Measurements from ENCODE around the gene PSKH1.

Gene PSKH1

GRCh38 chr16:67962135-67962534 lies 69.1 kb downstream of the PSKH1 start:
- in situ Hi-C loops (cut with HindIII; ENCODE audit: low pct_ligation_motif_present, low sequenced_read_pairs): no loop called here
- DNase-seq: no peak
- Histone ChIP-seq H3K4me3 (ENCODE audit: low read depth, low read length) (no peak overlapping the region), H3K27ac (no peak overlapping the region), H3K27me3 (replicated peaks) (no peaks in the 10 kb centered on the region), H3K36me3 (replicated peaks) (peaks cover 63% of the 10 kb centered on the region)
- no peak for TF ChIP-seq CTCF (IDR thresholded peaks at IDR 0.05; ENCODE audit: low read depth, low read length, missing control alignments)

DNA sequence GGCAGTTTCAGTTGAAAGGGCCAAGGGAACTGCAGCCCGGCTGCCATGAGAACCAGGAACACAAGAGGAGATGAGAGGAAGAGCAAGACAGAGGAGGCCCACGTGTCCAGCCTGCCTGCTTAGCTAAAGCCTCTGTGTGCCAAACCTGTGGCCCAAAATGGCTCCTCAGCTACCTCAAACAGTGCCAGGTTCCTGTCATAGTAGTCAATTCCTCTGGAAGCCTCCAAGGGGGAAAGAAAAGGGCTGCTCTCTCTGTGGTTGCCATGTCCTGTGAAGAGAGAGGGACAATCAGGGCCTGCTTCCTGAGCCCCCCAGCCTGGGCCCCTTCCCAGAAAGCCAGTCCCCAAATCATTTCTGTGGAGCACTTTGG lies 70.2 kb downstream of the PSKH1 start:
- no peak for DNase-seq
- TF ChIP-seq CTCF (IDR thresholded peaks at IDR 0.05; ENCODE audit: low read depth, low read length, missing control alignments): no peak
- H3K27me3 ChIP-seq (replicated peaks): no peaks in the 10 kb centered on the region
- in situ Hi-C loops (cut with HindIII; ENCODE audit: low pct_ligation_motif_present, low sequenced_read_pairs): no loop called here
- H3K36me3 ChIP-seq (replicated peaks): peaks cover 52% of the 10 kb centered on the region
- H3K4me3 ChIP-seq (ENCODE audit: low read depth, low read length): no peak overlapping the region
- H3K27ac ChIP-seq: no peak overlapping the region

DNA sequence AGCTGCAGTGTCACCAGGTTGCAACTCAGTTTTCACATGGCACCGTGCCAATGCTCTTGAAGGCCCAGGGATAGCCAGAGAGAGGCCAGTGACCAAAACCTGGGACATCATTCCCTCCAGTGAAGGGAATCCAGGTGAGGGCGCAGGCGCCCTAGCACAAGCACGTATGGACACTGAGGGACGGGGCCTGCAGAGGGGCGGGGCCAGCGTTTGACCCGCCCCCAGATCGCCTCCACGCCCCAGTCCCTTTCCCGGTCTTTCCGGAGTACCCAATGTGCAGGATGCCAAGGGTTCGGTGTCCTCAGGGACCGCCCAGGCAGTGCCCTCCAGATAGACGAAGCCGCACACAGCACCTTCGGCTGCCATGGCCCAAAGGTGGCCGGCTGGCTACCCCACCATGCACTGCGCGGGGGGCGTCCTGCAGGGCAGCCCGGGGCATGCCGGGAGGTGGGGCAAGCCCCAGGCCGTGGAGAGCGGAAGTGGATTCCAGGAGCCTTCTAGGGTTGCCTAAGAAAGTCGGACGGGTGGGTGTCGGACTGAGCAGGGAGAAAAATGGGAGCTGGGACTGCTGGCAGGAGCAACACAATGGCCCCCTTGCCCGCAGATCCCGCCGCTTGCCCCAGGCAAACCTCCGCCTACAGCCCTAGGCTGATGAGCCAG lies 70.7 kb downstream of the PSKH1 start:
- Histone ChIP-seq H3K27ac (no peak overlapping the region), H3K27me3 (replicated peaks) (no peaks in the 10 kb centered on the region), H3K4me3 (ENCODE audit: low read depth, low read length) (peak overlapping the region; percentile 3), H3K36me3 (replicated peaks) (peaks cover 47% of the 10 kb centered on the region)
- no peak for DNase-seq
- in situ Hi-C loops (cut with HindIII; ENCODE audit: low pct_ligation_motif_present, low sequenced_read_pairs): no loop called here
- no peak for TF ChIP-seq CTCF (IDR thresholded peaks at IDR 0.05; ENCODE audit: low read depth, low read length, missing control alignments)

- in situ Hi-C loops (cut with HindIII; ENCODE audit: low pct_ligation_motif_present, low sequenced_read_pairs): no loop called here
- H3K27me3 ChIP-seq (replicated peaks): no peaks in the 10 kb centered on the region
- H3K27ac ChIP-seq: no peak overlapping the region
- DNase-seq: no peak
- no peak for TF ChIP-seq CTCF (IDR thresholded peaks at IDR 0.05; ENCODE audit: low read depth, low read length, missing control alignments)
- H3K36me3 ChIP-seq (replicated peaks): peaks cover 39% of the 10 kb centered on the region
- H3K4me3 ChIP-seq (ENCODE audit: low read depth, low read length): no peak overlapping the region
These were observed 71.5 kb downstream of the PSKH1 start for GRCh38 chr16:67964477-67965131.

DNA sequence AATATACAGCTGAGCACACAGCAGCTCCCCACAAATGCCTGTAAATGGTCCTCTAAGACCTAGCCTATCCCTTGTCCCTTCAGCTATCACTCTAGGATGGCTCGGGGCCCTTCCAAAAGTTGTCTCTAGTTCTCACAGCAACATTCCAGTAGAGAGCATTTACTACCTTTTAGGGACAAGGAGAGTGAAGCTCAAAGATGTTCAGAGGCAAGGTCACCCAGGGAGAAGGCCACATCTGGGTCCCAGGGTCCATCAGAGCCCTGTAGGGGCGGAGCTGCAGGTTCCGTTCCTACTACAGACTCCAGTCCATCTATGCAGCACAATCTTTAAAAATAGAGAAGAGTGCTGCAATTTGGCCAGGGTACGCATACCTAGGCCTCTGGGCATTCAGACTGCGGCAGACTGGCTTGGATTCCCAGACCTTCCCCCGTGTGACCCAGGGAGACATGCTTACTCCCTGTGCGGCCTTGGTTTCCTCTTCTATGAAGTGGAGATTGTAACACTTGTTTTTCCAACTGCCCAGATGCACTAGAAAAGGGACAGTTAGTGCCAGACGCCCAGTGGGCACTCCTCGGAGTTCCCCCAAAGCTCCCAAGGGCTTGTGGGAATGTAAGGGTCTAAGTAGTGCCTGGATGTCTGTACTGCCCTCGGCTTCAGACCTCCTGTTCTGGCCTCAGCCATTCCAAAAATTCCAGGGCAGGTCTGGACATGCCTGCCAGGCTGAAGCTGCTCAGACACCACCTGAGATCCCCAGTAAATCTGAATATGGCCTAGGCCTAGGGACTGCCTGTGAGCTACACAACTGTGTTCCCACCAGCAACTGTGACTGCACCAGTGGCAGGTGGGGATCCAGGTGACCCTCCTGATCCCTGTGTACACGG lies 72.9 kb downstream of the PSKH1 start:
- Histone ChIP-seq H3K27ac (peak overlapping the region; percentile 22), H3K36me3 (replicated peaks) (peaks cover 27% of the 10 kb centered on the region)
- no peak for TF ChIP-seq CTCF (IDR thresholded peaks at IDR 0.05; ENCODE audit: low read depth, low read length, missing control alignments)

More for the DNA sequence above, 72.9 kb downstream of the PSKH1 start:
- Histone ChIP-seq H3K4me3 (ENCODE audit: low read depth, low read length) (peak overlapping the region; percentile 84), H3K27me3 (replicated peaks) (no peaks in the 10 kb centered on the region)
- in situ Hi-C loops (cut with HindIII; ENCODE audit: low pct_ligation_motif_present, low sequenced_read_pairs): no loop called here
- no peak for DNase-seq

Data from brain microvascular endothelial cell (primary cell).